ENCODE measurements around the gene FBXO31. TPM values are rescaled to one million over a fixed set of nuclear protein-coding genes. Genes with fewer than 3 reads are reported as not detected.

The FBXO31 gene
- total RNA-seq, 1 donor from 2014 or later = 5.8 TPM

- H3K4me2 ChIP-seq = peak within 1 kb of the TSS; percentile 91
- peak within 1 kb of the TSS; percentile 92 for H3K4me3 ChIP-seq
- peak within 1 kb of the TSS; percentile 94 for H3K9ac ChIP-seq
- peak within 1 kb of the TSS; percentile 6 for H3K27ac ChIP-seq
- peaks cover 17% of the 10 kb centered on the region for H3K79me2 ChIP-seq (ENCODE audit: low read depth)
- peaks cover 5% of the 10 kb centered on the region for H3K4me1 ChIP-seq
- H3K9me3 ChIP-seq (ENCODE audit: low read depth) = no peaks in the 10 kb centered on the region
- H4K20me1 ChIP-seq (ENCODE audit: low read depth) = no peaks in the 10 kb centered on the region
- peaks cover 12% of the 10 kb centered on the region for H3K4me1 Mint-ChIP-seq
- peak; percentile 55 for TF ChIP-seq CTCF (IDR thresholded peaks at IDR 0.05)
- no peak for TF ChIP-seq EZH2phosphoT487 (IDR thresholded peaks at IDR 0.05)
- no peak for TF ChIP-seq EZH2 (IDR thresholded peaks at IDR 0.05)
- peaks cover 14% of the 10 kb centered on the region for H3F3A ChIP-seq (ENCODE audit: low read depth)
- H3K36me3 ChIP-seq = no peaks in the 10 kb centered on the region
- peak; percentile 97 for DNase-seq (ENCODE audit: low spot score)
- no peaks in the 10 kb centered on the region for H3K9me3 Mint-ChIP-seq
- H3K27ac Mint-ChIP-seq = peak within 1 kb of the TSS; percentile 93
- H2AFZ ChIP-seq (replicated peaks) = peak within 1 kb of the TSS; percentile 71
- H3K36me3 Mint-ChIP-seq = no peaks in the 10 kb centered on the region
- H3K27me3 ChIP-seq = no peaks in the 10 kb centered on the region
- H3K27me3 Mint-ChIP-seq (ENCODE audit: insufficient read depth, low read depth) = peaks cover 4% of the 10 kb centered on the region
- peak within 1 kb of the TSS; percentile 96 for H3K4me3 Mint-ChIP-seq
Observed at GRCh38 chr16:87316923-87317749, 66.4 kb downstream of the FBXO31 start, which contains the start of gene C16orf95. Gene C16orf95, minus strand, starts transcription at chr16:87317392. Its CDS starts 150 bp downstream, at chr16:87317242.

GRCh38 chr16:87316450-87316922 lies 67.1 kb downstream of the FBXO31 start:
- H3K79me2 ChIP-seq (ENCODE audit: low read depth) = peaks cover 17% of the 10 kb centered on the region
- no peak for DNase-seq (ENCODE audit: low spot score)
- peak overlapping the region; percentile 92 for H3K4me3 ChIP-seq
- H3K36me3 Mint-ChIP-seq = no peaks in the 10 kb centered on the region
- H3K9ac ChIP-seq = no peak overlapping the region
- H3K9me3 Mint-ChIP-seq = no peaks in the 10 kb centered on the region
- peaks cover 4% of the 10 kb centered on the region for H3K27me3 Mint-ChIP-seq (ENCODE audit: insufficient read depth, low read depth)
- H3K4me2 ChIP-seq = peak overlapping the region; percentile 91
- peaks cover 5% of the 10 kb centered on the region for H3K4me1 ChIP-seq
- H3K36me3 ChIP-seq = no peaks in the 10 kb centered on the region
- H3K27me3 ChIP-seq = no peaks in the 10 kb centered on the region
- peak overlapping the region; percentile 96 for H3K4me3 Mint-ChIP-seq
- H2AFZ ChIP-seq (replicated peaks) = no peak overlapping the region
- H3F3A ChIP-seq (ENCODE audit: low read depth) = peaks cover 14% of the 10 kb centered on the region
- H3K4me1 Mint-ChIP-seq = peaks cover 12% of the 10 kb centered on the region
- H4K20me1 ChIP-seq (ENCODE audit: low read depth) = no peaks in the 10 kb centered on the region
- TF ChIP-seq EZH2 (IDR thresholded peaks at IDR 0.05) (no peak), EZH2phosphoT487 (IDR thresholded peaks at IDR 0.05) (no peak), CTCF (IDR thresholded peaks at IDR 0.05) (no peak)
- no peaks in the 10 kb centered on the region for H3K9me3 ChIP-seq (ENCODE audit: low read depth)
- H3K27ac Mint-ChIP-seq = peak overlapping the region; percentile 25
- H3K27ac ChIP-seq = no peak overlapping the region

GRCh38 chr16:87314990-87315420 lies 68.6 kb downstream of the FBXO31 start:
- Mint-ChIP-seq H3K9me3 (no peaks in the 10 kb centered on the region), H3K27ac (no peak overlapping the region), H3K27me3 (ENCODE audit: insufficient read depth, low read depth) (peaks cover 4% of the 10 kb centered on the region), H3K4me1 (peaks cover 12% of the 10 kb centered on the region), H3K36me3 (no peaks in the 10 kb centered on the region), H3K4me3 (no peak overlapping the region)
- Histone ChIP-seq H3F3A (ENCODE audit: low read depth) (peaks cover 14% of the 10 kb centered on the region), H3K79me2 (ENCODE audit: low read depth) (peaks cover 17% of the 10 kb centered on the region), H4K20me1 (ENCODE audit: low read depth) (no peaks in the 10 kb centered on the region), H3K9me3 (ENCODE audit: low read depth) (no peaks in the 10 kb centered on the region), H3K4me3 (no peak overlapping the region), H3K4me2 (no peak overlapping the region), H2AFZ (replicated peaks) (no peak overlapping the region), H3K9ac (no peak overlapping the region), H3K27ac (no peak overlapping the region), H3K27me3 (no peaks in the 10 kb centered on the region), H3K36me3 (no peaks in the 10 kb centered on the region), H3K4me1 (peaks cover 5% of the 10 kb centered on the region)
- no peak for DNase-seq (ENCODE audit: low spot score)
- no peak for TF ChIP-seq CTCF (IDR thresholded peaks at IDR 0.05)
- TF ChIP-seq EZH2 (IDR thresholded peaks at IDR 0.05) = no peak
- TF ChIP-seq EZH2phosphoT487 (IDR thresholded peaks at IDR 0.05) = no peak

All from neural progenitor cell (in vitro differentiated cells).